ENCODE measurements around the gene LONP1.

DNA sequence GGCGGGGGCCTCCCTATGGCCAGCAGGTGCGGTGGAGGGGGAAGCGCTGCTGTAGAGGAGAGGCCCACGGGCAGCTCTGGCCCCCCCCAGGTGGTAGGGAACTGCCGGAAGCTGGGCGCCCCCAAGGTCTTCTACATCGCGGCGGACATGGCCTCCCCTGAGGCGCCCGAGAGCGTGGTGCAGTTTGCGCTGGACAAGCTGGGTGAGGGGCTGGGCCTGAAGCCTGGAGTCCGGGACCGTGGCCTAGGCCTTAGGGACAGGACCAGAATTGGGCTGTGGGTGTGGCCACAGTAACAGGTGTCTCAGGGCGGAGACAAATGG lies 33.7 kb downstream of the LONP1 start:
- TF ChIP-seq, protein P1, sequence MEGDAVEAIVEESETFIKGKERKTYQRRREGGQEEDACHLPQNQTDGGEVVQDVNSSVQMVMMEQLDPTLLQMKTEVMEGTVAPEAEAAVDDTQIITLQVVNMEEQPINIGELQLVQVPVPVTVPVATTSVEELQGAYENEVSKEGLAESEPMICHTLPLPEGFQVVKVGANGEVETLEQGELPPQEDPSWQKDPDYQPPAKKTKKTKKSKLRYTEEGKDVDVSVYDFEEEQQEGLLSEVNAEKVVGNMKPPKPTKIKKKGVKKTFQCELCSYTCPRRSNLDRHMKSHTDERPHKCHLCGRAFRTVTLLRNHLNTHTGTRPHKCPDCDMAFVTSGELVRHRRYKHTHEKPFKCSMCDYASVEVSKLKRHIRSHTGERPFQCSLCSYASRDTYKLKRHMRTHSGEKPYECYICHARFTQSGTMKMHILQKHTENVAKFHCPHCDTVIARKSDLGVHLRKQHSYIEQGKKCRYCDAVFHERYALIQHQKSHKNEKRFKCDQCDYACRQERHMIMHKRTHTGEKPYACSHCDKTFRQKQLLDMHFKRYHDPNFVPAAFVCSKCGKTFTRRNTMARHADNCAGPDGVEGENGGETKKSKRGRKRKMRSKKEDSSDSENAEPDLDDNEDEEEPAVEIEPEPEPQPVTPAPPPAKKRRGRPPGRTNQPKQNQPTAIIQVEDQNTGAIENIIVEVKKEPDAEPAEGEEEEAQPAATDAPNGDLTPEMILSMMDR (IDR thresholded peaks at IDR 0.05; ENCODE audit: insufficient read depth, low read length) = no peak
- TF ChIP-seq POLR2AphosphoS5 (IDR thresholded peaks at IDR 0.05; ENCODE audit: low read depth) = no peak
- TF ChIP-seq, protein P2, sequence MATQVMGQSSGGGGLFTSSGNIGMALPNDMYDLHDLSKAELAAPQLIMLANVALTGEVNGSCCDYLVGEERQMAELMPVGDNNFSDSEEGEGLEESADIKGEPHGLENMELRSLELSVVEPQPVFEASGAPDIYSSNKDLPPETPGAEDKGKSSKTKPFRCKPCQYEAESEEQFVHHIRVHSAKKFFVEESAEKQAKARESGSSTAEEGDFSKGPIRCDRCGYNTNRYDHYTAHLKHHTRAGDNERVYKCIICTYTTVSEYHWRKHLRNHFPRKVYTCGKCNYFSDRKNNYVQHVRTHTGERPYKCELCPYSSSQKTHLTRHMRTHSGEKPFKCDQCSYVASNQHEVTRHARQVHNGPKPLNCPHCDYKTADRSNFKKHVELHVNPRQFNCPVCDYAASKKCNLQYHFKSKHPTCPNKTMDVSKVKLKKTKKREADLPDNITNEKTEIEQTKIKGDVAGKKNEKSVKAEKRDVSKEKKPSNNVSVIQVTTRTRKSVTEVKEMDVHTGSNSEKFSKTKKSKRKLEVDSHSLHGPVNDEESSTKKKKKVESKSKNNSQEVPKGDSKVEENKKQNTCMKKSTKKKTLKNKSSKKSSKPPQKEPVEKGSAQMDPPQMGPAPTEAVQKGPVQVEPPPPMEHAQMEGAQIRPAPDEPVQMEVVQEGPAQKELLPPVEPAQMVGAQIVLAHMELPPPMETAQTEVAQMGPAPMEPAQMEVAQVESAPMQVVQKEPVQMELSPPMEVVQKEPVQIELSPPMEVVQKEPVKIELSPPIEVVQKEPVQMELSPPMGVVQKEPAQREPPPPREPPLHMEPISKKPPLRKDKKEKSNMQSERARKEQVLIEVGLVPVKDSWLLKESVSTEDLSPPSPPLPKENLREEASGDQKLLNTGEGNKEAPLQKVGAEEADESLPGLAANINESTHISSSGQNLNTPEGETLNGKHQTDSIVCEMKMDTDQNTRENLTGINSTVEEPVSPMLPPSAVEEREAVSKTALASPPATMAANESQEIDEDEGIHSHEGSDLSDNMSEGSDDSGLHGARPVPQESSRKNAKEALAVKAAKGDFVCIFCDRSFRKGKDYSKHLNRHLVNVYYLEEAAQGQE (IDR thresholded peaks at IDR 0.05; ENCODE audit: insufficient replicate concordance, low read depth) = no peak
- TF ChIP-seq GABPA (IDR thresholded peaks at IDR 0.05; ENCODE audit: low read depth) = no peak
